ENCODE measurements around the gene FAM209A.

The FAM209A gene

DNA sequence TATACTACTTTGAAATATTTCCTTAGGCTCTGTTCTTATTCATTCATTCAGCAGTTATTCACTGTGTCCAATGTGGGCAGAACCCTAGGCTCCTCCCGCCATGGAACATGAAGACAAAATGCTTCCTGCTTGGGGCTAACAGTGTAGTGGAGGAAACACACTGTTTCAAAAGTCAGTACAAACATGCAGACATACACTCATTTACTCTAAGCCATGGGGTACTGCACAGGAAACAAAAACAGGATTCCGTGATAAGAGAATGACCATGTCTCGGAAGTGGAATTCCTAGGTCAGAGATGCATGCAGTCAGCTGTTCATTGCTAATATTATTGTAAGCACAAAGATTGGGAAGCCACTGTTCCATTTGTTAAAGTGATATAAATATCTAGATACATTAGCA lies 18.4 kb upstream of the FAM209A start:
- no peak for TF ChIP-seq CTCF (IDR thresholded peaks at IDR 0.05; ENCODE audit: borderline replicate concordance, insufficient read depth, low read depth, low read length)
- H3K4me3 ChIP-seq (ENCODE audit: low read depth, low read length): no peak overlapping the region

DNA sequence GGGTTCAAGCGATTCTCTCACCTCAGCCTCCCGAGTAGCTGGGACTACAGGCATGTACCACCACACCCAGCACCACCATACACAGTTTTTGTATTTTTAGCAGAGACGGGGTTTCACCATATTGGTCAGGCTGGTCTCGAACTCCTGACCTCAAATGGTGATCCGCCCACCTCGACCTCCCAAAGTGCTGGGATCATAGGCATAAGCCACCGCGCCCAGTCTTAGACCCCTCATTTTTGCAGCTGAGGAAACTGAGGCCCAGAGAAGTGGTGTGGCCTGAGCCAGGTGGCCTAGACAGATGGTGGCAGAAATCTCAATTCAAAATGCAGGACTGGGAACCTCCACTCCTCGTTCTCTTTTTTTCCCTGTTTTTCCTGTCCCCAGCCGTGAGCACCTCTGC lies 12.6 kb upstream of the FAM209A start:
- H3K4me3 ChIP-seq (ENCODE audit: low read depth, low read length): no peak overlapping the region
- TF ChIP-seq CTCF (IDR thresholded peaks at IDR 0.05; ENCODE audit: borderline replicate concordance, insufficient read depth, low read depth, low read length): no peak

DNA sequence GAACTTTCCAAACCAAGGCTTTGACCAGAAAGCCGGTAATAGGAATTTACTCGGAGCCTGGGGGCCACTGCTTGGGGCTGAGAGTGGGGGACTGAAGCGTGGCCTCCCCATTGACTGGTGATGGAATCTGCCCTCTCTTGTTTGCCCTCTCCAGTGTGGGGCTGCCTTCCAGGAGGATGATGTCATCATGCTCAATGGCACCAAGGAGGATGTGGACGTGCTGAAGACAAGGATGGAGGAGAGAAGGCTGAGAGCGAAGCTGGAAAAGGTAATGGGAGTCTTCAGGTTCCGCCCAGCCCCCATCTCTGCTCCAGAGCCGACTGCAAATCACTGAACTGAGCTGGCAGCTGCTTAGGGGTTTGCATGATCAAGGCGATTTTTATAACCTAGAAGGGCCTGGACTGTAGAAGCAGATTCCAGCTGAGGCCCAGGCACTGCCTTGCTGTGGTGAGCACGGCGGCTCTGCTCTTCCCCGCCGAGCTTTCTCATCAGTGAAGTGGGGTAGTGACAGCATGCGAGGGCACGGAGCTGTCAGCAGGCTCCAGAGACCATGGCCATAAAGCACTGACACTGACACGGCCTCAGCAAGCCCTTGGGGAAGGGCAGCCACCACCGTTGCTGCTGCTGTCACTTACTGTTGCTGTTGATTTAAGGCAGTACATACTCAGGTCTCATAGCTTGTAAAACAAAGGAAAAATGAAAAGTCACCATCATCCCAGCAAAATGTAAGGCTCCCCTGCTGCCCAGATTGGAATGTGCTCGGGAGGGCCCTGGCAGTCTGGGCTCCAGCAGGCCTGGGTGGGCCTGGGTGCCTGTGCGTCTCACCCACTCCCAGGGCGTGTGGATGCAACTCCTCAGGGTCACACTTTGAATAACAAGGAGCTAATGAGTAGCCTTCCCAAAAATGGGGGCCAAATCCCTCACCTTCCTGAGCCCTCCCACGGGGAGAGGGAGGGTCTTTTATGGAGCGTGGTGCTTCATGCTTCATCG lies 11.1 kb upstream of the FAM209A start:
- no peak for TF ChIP-seq CTCF (IDR thresholded peaks at IDR 0.05; ENCODE audit: borderline replicate concordance, insufficient read depth, low read depth, low read length)
- H3K4me3 ChIP-seq (ENCODE audit: low read depth, low read length): no peak overlapping the region

- no peak for TF ChIP-seq CTCF (IDR thresholded peaks at IDR 0.05; ENCODE audit: borderline replicate concordance, insufficient read depth, low read depth, low read length)
- no peak overlapping the region for H3K4me3 ChIP-seq (ENCODE audit: low read depth, low read length)
Measured at GRCh38 chr20:56516631-56517030, 7.9 kb upstream of the FAM209A start.

- TF ChIP-seq CTCF (IDR thresholded peaks at IDR 0.05; ENCODE audit: borderline replicate concordance, insufficient read depth, low read depth, low read length): no peak
- H3K4me3 ChIP-seq (ENCODE audit: low read depth, low read length): no peak overlapping the region
Measured at GRCh38 chr20:56517211-56517610, 7.3 kb upstream of the FAM209A start.

- no peak for TF ChIP-seq CTCF (IDR thresholded peaks at IDR 0.05; ENCODE audit: borderline replicate concordance, insufficient read depth, low read depth, low read length)
- H3K4me3 ChIP-seq (ENCODE audit: low read depth, low read length): no peak overlapping the region
Measured at GRCh38 chr20:56517641-56518040, 6.9 kb upstream of the FAM209A start.

GRCh38 chr20:56518126-56518525 lies 6.4 kb upstream of the FAM209A start:
- no peak for TF ChIP-seq CTCF (IDR thresholded peaks at IDR 0.05; ENCODE audit: borderline replicate concordance, insufficient read depth, low read depth, low read length)
- H3K4me3 ChIP-seq (ENCODE audit: low read depth, low read length): no peak overlapping the region
